ENCODE measurements around the gene NEU4. TPM values are rescaled to one million over a fixed set of nuclear protein-coding genes. Genes with fewer than 3 reads are reported as not detected.
A peak's percentile ranks its signal among the peaks of the same experiment; 100 is the strongest.
"Not testable (repeated sequence)": the region's sequence is repeated elsewhere in the genome, so short reads cannot be mapped to it uniquely, and the experiment has no call there.

Gene NEU4
- polyA plus RNA-seq, 1 donor from 2014 or later, result not detected

GRCh38 chr2:241771286-241772062, 37.5 kb upstream of the NEU4 start:
- Mint-ChIP-seq H3K27ac (peak overlapping the region; percentile 18 to 92 (median 73)), H3K4me3 (peak overlapping the region; percentile 21 to 94 (median 65)), H3K9me3 (no peaks in the 10 kb centered on the region), H3K4me1 (peaks cover 6 to 8% (median 7%) of the 10 kb centered on the region in 3 donors), H3K36me3 (no peaks in the 10 kb centered on the region), H3K27me3 (no peaks in the 10 kb centered on the region)

- Mint-ChIP-seq H3K27ac (peak overlapping the region; percentile 18 to 92 (median 73)), H3K9me3 (no peaks in the 10 kb centered on the region)
These were observed 36.9 kb upstream of the NEU4 start for GRCh38 chr2:241772063-241772499.

GRCh38 chr2:241773511-241774418, 35.2 kb upstream of the NEU4 start:
- H3K9me3 Mint-ChIP-seq, result no peaks in the 10 kb centered on the region
- H3K4me1 Mint-ChIP-seq, result peaks cover 6 to 8% (median 7%) of the 10 kb centered on the region in 3 donors
- H3K4me3 Mint-ChIP-seq, result no peak overlapping the region
- H3K27ac Mint-ChIP-seq, result no peak overlapping the region
- H3K27me3 Mint-ChIP-seq, result no peaks in the 10 kb centered on the region
- no peaks in the 10 kb centered on the region for H3K36me3 Mint-ChIP-seq

More at GRCh38 chr2:241772063-241772499, 36.9 kb upstream of the NEU4 start:
- H3K36me3 Mint-ChIP-seq, result no peaks in the 10 kb centered on the region
- H3K27me3 Mint-ChIP-seq, result no peaks in the 10 kb centered on the region
- H3K4me3 Mint-ChIP-seq, result peak overlapping the region; percentile 21 to 94 (median 65)
- peaks cover 6 to 8% (median 7%) of the 10 kb centered on the region in 3 donors for H3K4me1 Mint-ChIP-seq

- Mint-ChIP-seq H3K27ac (no peak overlapping the region), H3K9me3 (no peaks in the 10 kb centered on the region), H3K36me3 (no peaks in the 10 kb centered on the region), H3K27me3 (no peaks in the 10 kb centered on the region), H3K4me3 (no peak overlapping the region), H3K4me1 (peaks cover 6 to 8% (median 7%) of the 10 kb centered on the region in 3 donors)
These were observed 34.4 kb upstream of the NEU4 start for GRCh38 chr2:241774419-241775222.

GRCh38 chr2:241775223-241776177, 33.5 kb upstream of the NEU4 start:
- no peaks in the 10 kb centered on the region for H3K27me3 Mint-ChIP-seq
- no peaks in the 10 kb centered on the region for H3K36me3 Mint-ChIP-seq
- H3K27ac Mint-ChIP-seq, result no peak overlapping the region
- no peaks in the 10 kb centered on the region for H3K9me3 Mint-ChIP-seq
- peaks cover 6 to 8% (median 7%) of the 10 kb centered on the region in 3 donors for H3K4me1 Mint-ChIP-seq
- no peak overlapping the region for H3K4me3 Mint-ChIP-seq

GRCh38 chr2:241776336-241777169, 32.4 kb upstream of the NEU4 start, which contains the start of gene GAL3ST2:
Gene GAL3ST2, plus strand, starts transcription at chr2:241776822. Its CDS starts 134 bp downstream, at chr2:241776956.
- H3K27me3 Mint-ChIP-seq, result no peaks in the 10 kb centered on the region
- H3K36me3 Mint-ChIP-seq, result no peaks in the 10 kb centered on the region
- H3K4me3 Mint-ChIP-seq, result no peak within 1 kb of the TSS
- peaks cover 0 to 2% (median 2%) of the 10 kb centered on the region in 3 donors for H3K9me3 Mint-ChIP-seq
- H3K4me1 Mint-ChIP-seq, result peaks cover 6 to 8% (median 7%) of the 10 kb centered on the region in 3 donors
- no peak within 1 kb of the TSS for H3K27ac Mint-ChIP-seq

GRCh38 chr2:241777170-241777685, 31.8 kb upstream of the NEU4 start:
- peaks cover 2 to 3% (median 3%) of the 10 kb centered on the region in 3 donors for H3K4me1 Mint-ChIP-seq
- H3K36me3 Mint-ChIP-seq, result no peaks in the 10 kb centered on the region
- H3K27me3 Mint-ChIP-seq, result no peaks in the 10 kb centered on the region
- H3K4me3 Mint-ChIP-seq, result no peak overlapping the region
- H3K9me3 Mint-ChIP-seq, result peaks cover 0 to 2% (median 2%) of the 10 kb centered on the region in 3 donors
- H3K27ac Mint-ChIP-seq, result no peak overlapping the region

GRCh38 chr2:241777686-241778627, 31.0 kb upstream of the NEU4 start:
- H3K36me3 Mint-ChIP-seq, result no peaks in the 10 kb centered on the region
- H3K4me1 Mint-ChIP-seq, result peaks cover 0 to 2% (median 0%) of the 10 kb centered on the region in 3 donors
- no peak overlapping the region for H3K4me3 Mint-ChIP-seq
- H3K27ac Mint-ChIP-seq, result no peak overlapping the region
- peaks cover 0 to 2% (median 2%) of the 10 kb centered on the region in 3 donors for H3K9me3 Mint-ChIP-seq
- H3K27me3 Mint-ChIP-seq, result no peaks in the 10 kb centered on the region

- no peak overlapping the region for H3K4me3 Mint-ChIP-seq
- peaks cover 1% of the 10 kb centered on the region for H3K36me3 Mint-ChIP-seq
- H3K27me3 Mint-ChIP-seq, result no peaks in the 10 kb centered on the region
- H3K4me1 Mint-ChIP-seq, result peaks cover 0 to 1% (median 0%) of the 10 kb centered on the region in 3 donors
- peaks cover 0 to 2% (median 2%) of the 10 kb centered on the region in 3 donors for H3K9me3 Mint-ChIP-seq
- H3K27ac Mint-ChIP-seq, result no peak overlapping the region
These were observed 27.9 kb upstream of the NEU4 start for GRCh38 chr2:241780939-241781569.

GRCh38 chr2:241782053-241782452, 26.9 kb upstream of the NEU4 start:
- H3K36me3 Mint-ChIP-seq, H3K27ac Mint-ChIP-seq, H3K27me3 Mint-ChIP-seq, H3K4me1 Mint-ChIP-seq, H3K4me3 Mint-ChIP-seq, H3K9me3 Mint-ChIP-seq: not testable (repeated sequence)

- H3K27ac Mint-ChIP-seq, result peak overlapping the region; percentile 15 to 71 (median 65)
- H3K36me3 Mint-ChIP-seq, result peaks cover 1% of the 10 kb centered on the region
- H3K27me3 Mint-ChIP-seq, result no peaks in the 10 kb centered on the region
- peaks cover 18 to 21% (median 20%) of the 10 kb centered on the region in 3 donors for H3K4me1 Mint-ChIP-seq
- H3K9me3 Mint-ChIP-seq, result no peaks in the 10 kb centered on the region
- peak overlapping the region in 1 of 4 donors; percentile 78 for H3K4me3 Mint-ChIP-seq
These were observed 20.9 kb upstream of the NEU4 start for GRCh38 chr2:241788135-241788534.

Data from IgD-negative memory B cell (primary cell).